ENCODE data around the gene DNAJB2. TPM values are rescaled to one million over a fixed set of nuclear protein-coding genes. Genes with fewer than 3 reads are reported as not detected.
"Not testable (repeated sequence)": the region's sequence is repeated elsewhere in the genome, so short reads cannot be mapped to it uniquely, and the experiment has no call there.

DNAJB2 gene
- total and polyA plus RNA-seq, 2 experiments from 2014 or later = 19.4 to 47.4 TPM

GRCh38 chr2:219306047-219306446 is 26.9 kb downstream of the DNAJB2 start:
- Histone ChIP-seq H2AFZ (no peak overlapping the region), H3K4me3 (no peak overlapping the region), H4K20me1 (ENCODE audit: insufficient read depth, poor library complexity, severe bottlenecking) (no peaks in the 10 kb centered on the region), H3K9me3 (ENCODE audit: low read depth) (no peaks in the 10 kb centered on the region), H3K27ac (no peak overlapping the region), H3K79me2 (no peaks in the 10 kb centered on the region), H3K36me3 (replicated peaks; ENCODE audit: insufficient read depth, low read depth) (no peaks in the 10 kb centered on the region), H3K27me3 (peaks cover 90% of the 10 kb centered on the region), H3K9me2 (replicated peaks; ENCODE audit: insufficient read depth) (no peaks in the 10 kb centered on the region), H3K4me2 (no peak overlapping the region), H3K4me1 (ENCODE audit: insufficient read depth) (no peaks in the 10 kb centered on the region)
- 84% methylated on average over 1 of the region's 1 CpG for WGBS (ENCODE audit: low lambda C conversion rate, missing lambda C conversion rate)
- DNase-seq (ENCODE audit: low spot score) = no peak
- no peak for TF ChIP-seq EZH2 (IDR thresholded peaks at IDR 0.05; ENCODE audit: borderline replicate concordance)
- TF ChIP-seq EZH2phosphoT487 (IDR thresholded peaks at IDR 0.05; ENCODE audit: low read depth, severe bottlenecking, unreplicated experiment) = no peak
- TF ChIP-seq CTCF (IDR thresholded peaks at IDR 0.05; ENCODE audit: poor library complexity) = no peak

- no peak overlapping the region for H3K27ac ChIP-seq
- no peaks in the 10 kb centered on the region for H3K9me2 ChIP-seq (replicated peaks; ENCODE audit: insufficient read depth)
- WGBS (ENCODE audit: low lambda C conversion rate, missing lambda C conversion rate) = 4% methylated on average over 16 of the region's 45 CpGs
- H3K79me2 ChIP-seq = no peaks in the 10 kb centered on the region
- H3K36me3 ChIP-seq (replicated peaks; ENCODE audit: insufficient read depth, low read depth) = no peaks in the 10 kb centered on the region
- H3K27me3 ChIP-seq = peaks cover 77% of the 10 kb centered on the region
- no peaks in the 10 kb centered on the region for H3K4me1 ChIP-seq (ENCODE audit: insufficient read depth)
- H4K20me1 ChIP-seq (ENCODE audit: insufficient read depth, poor library complexity, severe bottlenecking) = no peaks in the 10 kb centered on the region
- no peak overlapping the region for H2AFZ ChIP-seq
- H3K4me3 ChIP-seq = no peak overlapping the region
- no peak for TF ChIP-seq EZH2phosphoT487 (IDR thresholded peaks at IDR 0.05; ENCODE audit: low read depth, severe bottlenecking, unreplicated experiment)
- no peak for TF ChIP-seq CTCF (IDR thresholded peaks at IDR 0.05; ENCODE audit: poor library complexity)
- peak; percentile 14 for TF ChIP-seq EZH2 (IDR thresholded peaks at IDR 0.05; ENCODE audit: borderline replicate concordance)
- peak; percentile 88 for DNase-seq (ENCODE audit: low spot score)
- H3K9me3 ChIP-seq (ENCODE audit: low read depth) = no peaks in the 10 kb centered on the region
- peak overlapping the region; percentile 68 for H3K4me2 ChIP-seq
Measured at GRCh38 chr2:219308142-219309101, 29.3 kb downstream of the DNAJB2 start.

GRCh38 chr2:219309278-219309677 is 30.1 kb downstream of the DNAJB2 start, which contains the start of gene PTPRN:
Gene PTPRN, minus strand, starts transcription at chr2:219309401. Its CDS starts 69 bp downstream, at chr2:219309332.
- Histone ChIP-seq H2AFZ (no peak within 1 kb of the TSS), H3K27me3 (peaks cover 69% of the 10 kb centered on the region), H3K79me2 (no peaks in the 10 kb centered on the region), H3K4me2 (peak within 1 kb of the TSS; percentile 68), H3K36me3 (replicated peaks; ENCODE audit: insufficient read depth, low read depth) (no peaks in the 10 kb centered on the region), H3K9me2 (replicated peaks; ENCODE audit: insufficient read depth) (no peaks in the 10 kb centered on the region), H3K4me3 (no peak within 1 kb of the TSS), H4K20me1 (ENCODE audit: insufficient read depth, poor library complexity, severe bottlenecking) (no peaks in the 10 kb centered on the region), H3K4me1 (ENCODE audit: insufficient read depth) (no peaks in the 10 kb centered on the region), H3K27ac (no peak within 1 kb of the TSS), H3K9me3 (ENCODE audit: low read depth) (no peaks in the 10 kb centered on the region)
- DNase-seq (ENCODE audit: low spot score) = peak; percentile 27
- no peak for TF ChIP-seq EZH2phosphoT487 (IDR thresholded peaks at IDR 0.05; ENCODE audit: low read depth, severe bottlenecking, unreplicated experiment)
- TF ChIP-seq EZH2 (IDR thresholded peaks at IDR 0.05; ENCODE audit: borderline replicate concordance) = peak; percentile 15
- TF ChIP-seq CTCF (IDR thresholded peaks at IDR 0.05; ENCODE audit: poor library complexity) = no peak
- WGBS (ENCODE audit: low lambda C conversion rate, missing lambda C conversion rate) = 3% methylated on average over 36 of the region's 37 CpGs

GRCh38 chr2:219312683-219313263 is 33.6 kb downstream of the DNAJB2 start:
- H3K4me2 ChIP-seq; DNase-seq (ENCODE audit: low spot score); H3K79me2 ChIP-seq; H3K9me2 ChIP-seq (replicated peaks; ENCODE audit: insufficient read depth); H3K27ac ChIP-seq; H4K20me1 ChIP-seq (ENCODE audit: insufficient read depth, poor library complexity, severe bottlenecking); H3K4me1 ChIP-seq (ENCODE audit: insufficient read depth); H3K36me3 ChIP-seq (replicated peaks; ENCODE audit: insufficient read depth, low read depth); H2AFZ ChIP-seq; H3K4me3 ChIP-seq; H3K9me3 ChIP-seq (ENCODE audit: low read depth): not testable (repeated sequence)
- 94% methylated on average over 32 of the region's 49 CpGs for WGBS (ENCODE audit: low lambda C conversion rate, missing lambda C conversion rate)
- peaks cover 36% of the 10 kb centered on the region for H3K27me3 ChIP-seq

Measured in hepatocyte (in vitro differentiated cells).